ENCODE results near the gene C22orf23. TPM values are rescaled to one million over a fixed set of nuclear protein-coding genes. Genes with fewer than 3 reads are reported as not detected.

The C22orf23 gene
- polyA plus RNA-seq, 2 of the 4 experiments (the other 2 are of a cell fraction), result 0.26 to 0.52 TPM

- ATAC-seq (no peak), FAIRE-seq (no peak), DNase-seq (ENCODE audit: low read depth in 1 of 2, low spot score in 1 of 2) (no peak)
- TF ChIP-seq JUNB (IDR thresholded peaks at IDR 0.05) (no peak), USF2 (IDR thresholded peaks at IDR 0.05) (no peak), CHD2 (IDR thresholded peaks at IDR 0.05; ENCODE audit: low read length, partially characterized antibody) (no peak), MYC (IDR thresholded peaks at IDR 0.05; ENCODE audit: borderline replicate concordance, low read length) (no peak), ZSCAN20 (CRISPR knock-in tag; IDR thresholded peaks at IDR 0.05) (no peak), MAFK (IDR thresholded peaks at IDR 0.05; ENCODE audit: partially characterized antibody) (no peak), EP300 (IDR thresholded peaks at IDR 0.05) (no peak), KDM5A (IDR thresholded peaks at IDR 0.05) (no peak), HEYL (CRISPR knock-in tag; IDR thresholded peaks at IDR 0.05) (no peak), POLR2AphosphoS2 (conservative IDR thresholded peaks at IDR 0.05; ENCODE audit: low read length) (no peak), ZC3H11A (IDR thresholded peaks at IDR 0.05) (no peak), NPAS2 (CRISPR knock-in tag; IDR thresholded peaks at IDR 0.05; ENCODE audit: borderline replicate concordance) (no peak), KDM1A (IDR thresholded peaks at IDR 0.05; ENCODE audit: low read depth) (no peak), HES2 (IDR thresholded peaks at IDR 0.05) (no peak), SMC3 (IDR thresholded peaks at IDR 0.05) (no peak), CEBPB (IDR thresholded peaks at IDR 0.05) (no peak), HOXB5 (CRISPR knock-in tag; IDR thresholded peaks at IDR 0.05) (no peak)
- TF ChIP-seq, protein P1, sequence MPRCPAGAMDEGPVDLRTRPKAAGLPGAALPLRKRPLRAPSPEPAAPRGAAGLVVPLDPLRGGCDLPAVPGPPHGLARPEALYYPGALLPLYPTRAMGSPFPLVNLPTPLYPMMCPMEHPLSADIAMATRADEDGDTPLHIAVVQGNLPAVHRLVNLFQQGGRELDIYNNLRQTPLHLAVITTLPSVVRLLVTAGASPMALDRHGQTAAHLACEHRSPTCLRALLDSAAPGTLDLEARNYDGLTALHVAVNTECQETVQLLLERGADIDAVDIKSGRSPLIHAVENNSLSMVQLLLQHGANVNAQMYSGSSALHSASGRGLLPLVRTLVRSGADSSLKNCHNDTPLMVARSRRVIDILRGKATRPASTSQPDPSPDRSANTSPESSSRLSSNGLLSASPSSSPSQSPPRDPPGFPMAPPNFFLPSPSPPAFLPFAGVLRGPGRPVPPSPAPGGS (IDR thresholded peaks at IDR 0.05), result no peak
- TF ChIP-seq, protein P2, sequence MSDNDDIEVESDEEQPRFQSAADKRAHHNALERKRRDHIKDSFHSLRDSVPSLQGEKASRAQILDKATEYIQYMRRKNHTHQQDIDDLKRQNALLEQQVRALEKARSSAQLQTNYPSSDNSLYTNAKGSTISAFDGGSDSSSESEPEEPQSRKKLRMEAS (IDR thresholded peaks at IDR 0.05), result no peak
- ChIA-PET CTCF (interaction anchor here (0.8 kb wide), 1 partner anchor 18 kb away, joined by 3 read pairs; no protein-coding TSS in a partner anchor), POLR2A (no interaction called here)
- H3K27ac ChIP-seq, result no peak overlapping the region
- H3K4me2 ChIP-seq, result no peak overlapping the region
- H3K4me3 ChIP-seq, result no peak overlapping the region
- H3K9me3 ChIP-seq, result no peaks in the 10 kb centered on the region
- WGBS (ENCODE audit: missing lambda C conversion rate), result 93% methylated on average over 18 of the region's 18 CpGs
- H3K4me1 ChIP-seq, result peaks cover 7% of the 10 kb centered on the region; the same call in 2 of the 3 replicates
Measured at GRCh38 chr22:37959231-37959825, 5.9 kb upstream of the C22orf23 start.

DNA sequence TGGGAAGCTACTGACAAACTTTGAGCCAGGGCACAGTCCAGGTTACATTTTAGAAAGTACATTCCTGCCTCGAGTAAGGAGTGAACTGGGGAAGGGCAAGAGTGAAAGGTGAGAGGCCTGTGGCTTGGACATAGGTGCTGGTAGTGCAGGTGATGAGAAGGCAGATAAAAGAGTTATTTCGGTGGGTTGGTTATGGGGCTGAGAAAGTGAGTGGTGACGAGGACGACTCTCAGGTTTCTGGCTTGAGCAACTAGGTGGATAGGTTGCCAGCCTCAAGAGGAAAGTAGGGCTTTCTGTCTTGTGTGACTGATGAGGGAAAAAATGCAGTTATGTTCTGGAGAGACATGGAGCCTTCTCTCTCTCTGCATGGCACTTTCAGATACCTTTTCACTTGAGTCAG is 3.8 kb upstream of the C22orf23 start:
- H3K4me1 ChIP-seq, result peaks cover 7% of the 10 kb centered on the region; the same call in 2 of the 3 replicates
- ChIA-PET CTCF (interaction anchor here (1.2 kb wide), 1 partner anchor 8 kb away, joined by 5 read pairs; no protein-coding TSS in a partner anchor), POLR2A (no interaction called here)
- no peak for TF ChIP-seq BHLHE40 (IDR thresholded peaks at IDR 0.05; ENCODE audit: low read depth, low read length)
- TF ChIP-seq RCOR1 (IDR thresholded peaks at IDR 0.05; ENCODE audit: low read depth, low read length), result no peak
- TF ChIP-seq POLR2A (IDR thresholded peaks at IDR 0.05; ENCODE audit: low read length), result no peak
- no peak for TF ChIP-seq NR3C1 (IDR thresholded peaks at IDR 0.05)
- TF ChIP-seq GATA3 (IDR thresholded peaks at IDR 0.05; ENCODE audit: borderline replicate concordance), result no peak
- TF ChIP-seq CEBPB (IDR thresholded peaks at IDR 0.05), result no peak
- no peak for TF ChIP-seq HOXB5 (CRISPR knock-in tag; IDR thresholded peaks at IDR 0.05)
- no peak for TF ChIP-seq HES2 (IDR thresholded peaks at IDR 0.05)
- TF ChIP-seq SREBF2 (IDR thresholded peaks at IDR 0.05), result no peak
- TF ChIP-seq MYC (IDR thresholded peaks at IDR 0.05; ENCODE audit: borderline replicate concordance, low read length), result no peak
- no peak for TF ChIP-seq ZFP36 (IDR thresholded peaks at IDR 0.05; ENCODE audit: borderline replicate concordance, partially characterized antibody)
- no peak for TF ChIP-seq REST (IDR thresholded peaks at IDR 0.05)
- TF ChIP-seq, protein P3, sequence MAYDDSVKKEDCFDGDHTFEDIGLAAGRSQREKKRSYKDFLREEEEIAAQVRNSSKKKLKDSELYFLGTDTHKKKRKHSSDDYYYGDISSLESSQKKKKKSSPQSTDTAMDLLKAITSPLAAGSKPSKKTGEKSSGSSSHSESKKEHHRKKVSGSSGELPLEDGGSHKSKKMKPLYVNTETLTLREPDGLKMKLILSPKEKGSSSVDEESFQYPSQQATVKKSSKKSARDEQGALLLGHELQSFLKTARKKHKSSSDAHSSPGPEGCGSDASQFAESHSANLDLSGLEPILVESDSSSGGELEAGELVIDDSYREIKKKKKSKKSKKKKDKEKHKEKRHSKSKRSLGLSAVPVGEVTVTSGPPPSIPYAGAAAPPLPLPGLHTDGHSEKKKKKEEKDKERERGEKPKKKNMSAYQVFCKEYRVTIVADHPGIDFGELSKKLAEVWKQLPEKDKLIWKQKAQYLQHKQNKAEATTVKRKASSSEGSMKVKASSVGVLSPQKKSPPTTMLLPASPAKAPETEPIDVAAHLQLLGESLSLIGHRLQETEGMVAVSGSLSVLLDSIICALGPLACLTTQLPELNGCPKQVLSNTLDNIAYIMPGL (CRISPR knock-in tag; IDR thresholded peaks at IDR 0.05; ENCODE audit: borderline replicate concordance), result no peak
- WGBS (ENCODE audit: missing lambda C conversion rate), result 81% methylated on average over 4 of the region's 4 CpGs
- no peak for FAIRE-seq
- no peak overlapping the region for H3K4me3 ChIP-seq
- no peak overlapping the region for H3K27ac ChIP-seq
- DNase-seq (ENCODE audit: low read depth in 1 of 2, low spot score in 1 of 2), result no peak
- H3K9me3 ChIP-seq, result no peaks in the 10 kb centered on the region
- no peak for ATAC-seq
- no peak overlapping the region for H3K4me2 ChIP-seq
